HG03571 (cell line): Measurements from ENCODE around the gene SSBP3.

Source experiments
- ATAC-seq: cut with Tn5 transposase; IDR thresholded peaks from one replicate; pipeline ENCODE4 v1.9.1; 2021; ENCODE audit not compliant: unreplicated experiment

The SSBP3 gene

GRCh38 chr1:54410359-54410758 lies 4.2 kb upstream of the SSBP3 start:
- no peak for ATAC-seq

- ATAC-seq: peak; percentile 27
These were observed 3.3 kb upstream of the SSBP3 start for GRCh38 chr1:54409156-54410142.

GRCh38 chr1:54408147-54409066 lies 2.2 kb upstream of the SSBP3 start:
- no peak for ATAC-seq

- ATAC-seq: peak; percentile 31
These were observed 1.4 kb upstream of the SSBP3 start for GRCh38 chr1:54407404-54408146.

- ATAC-seq: no peak
These were observed 885 bp upstream of the SSBP3 start for GRCh38 chr1:54407154-54407403.

- no peak for ATAC-seq
These were observed 298 bp downstream of the SSBP3 start for GRCh38 chr1:54405898-54406293.

- ATAC-seq: no peak
These were observed 976 bp downstream of the SSBP3 start for GRCh38 chr1:54404939-54405897.

GRCh38 chr1:54404263-54404662 lies 1.9 kb downstream of the SSBP3 start:
- no peak for ATAC-seq

- ATAC-seq: no peak
These were observed 2.4 kb downstream of the SSBP3 start for GRCh38 chr1:54403808-54404261.

GRCh38 chr1:54403405-54403804 lies 2.8 kb downstream of the SSBP3 start:
- ATAC-seq: no peak

- ATAC-seq: no peak
These were observed 3.3 kb downstream of the SSBP3 start for GRCh38 chr1:54402896-54403295.

- no peak for ATAC-seq
These were observed 4.4 kb downstream of the SSBP3 start for GRCh38 chr1:54401799-54402198.

- no peak for ATAC-seq
These were observed 5.9 kb downstream of the SSBP3 start for GRCh38 chr1:54400329-54400728.

- no peak for ATAC-seq
These were observed 6.4 kb downstream of the SSBP3 start for GRCh38 chr1:54399765-54400164.

- ATAC-seq: no peak
These were observed 7.1 kb downstream of the SSBP3 start for GRCh38 chr1:54398963-54399528.

- ATAC-seq: no peak
These were observed 8.2 kb downstream of the SSBP3 start for GRCh38 chr1:54397980-54398379.

GRCh38 chr1:54397090-54397591 lies 9.1 kb downstream of the SSBP3 start:
- no peak for ATAC-seq

- no peak for ATAC-seq
These were observed 9.8 kb downstream of the SSBP3 start for GRCh38 chr1:54396261-54396933.
